ENCODE results near the gene ZBTB44. TPM values are rescaled to one million over a fixed set of nuclear protein-coding genes. Genes with fewer than 3 reads are reported as not detected.
"Not testable (repeated sequence)": the region's sequence is repeated elsewhere in the genome, so short reads cannot be mapped to it uniquely, and the experiment has no call there.

The ZBTB44 gene
- total RNA-seq, 1 experiment from 2014 or later = 17.5 TPM

DNA sequence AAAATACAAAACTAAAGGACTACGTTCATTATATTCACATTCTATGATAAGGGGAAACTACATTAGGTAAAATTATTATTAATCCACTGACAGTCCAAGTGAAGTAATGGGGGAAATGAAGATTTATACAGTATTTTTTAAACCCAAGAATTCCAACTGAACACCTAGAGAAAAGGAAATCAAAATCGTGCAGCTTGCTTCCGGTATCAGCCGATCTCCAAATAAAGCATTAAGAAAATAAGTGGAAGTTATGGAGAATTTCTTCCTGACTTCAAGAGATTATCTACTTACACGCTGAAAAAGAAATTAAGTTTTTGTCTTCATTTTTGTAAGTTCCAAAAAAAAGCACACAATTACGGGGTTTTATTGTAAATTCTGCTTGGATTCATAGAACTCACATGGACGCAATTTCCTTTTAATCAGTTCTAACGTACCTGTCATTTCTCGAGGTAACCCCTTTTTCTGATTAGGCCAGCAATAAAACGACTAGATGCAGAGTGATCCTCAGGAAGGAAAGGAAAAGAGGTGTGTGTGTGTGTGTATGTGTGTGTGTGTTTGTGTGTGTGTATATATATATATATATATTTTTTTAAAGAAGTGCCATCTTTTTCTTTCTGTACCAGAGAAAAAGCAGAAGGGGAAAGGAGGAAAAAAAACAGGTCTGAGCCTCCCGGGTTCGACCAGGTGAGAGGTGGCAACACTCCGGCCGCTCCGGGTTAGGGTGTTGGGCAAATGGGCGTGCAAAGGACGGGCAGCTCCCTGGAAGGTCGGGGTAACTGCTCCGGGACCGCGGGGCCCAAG lies 1.1 kb downstream of the ZBTB44 start:
- peak; percentile 31 for DNase-seq (ENCODE audit: low read depth)

DNA sequence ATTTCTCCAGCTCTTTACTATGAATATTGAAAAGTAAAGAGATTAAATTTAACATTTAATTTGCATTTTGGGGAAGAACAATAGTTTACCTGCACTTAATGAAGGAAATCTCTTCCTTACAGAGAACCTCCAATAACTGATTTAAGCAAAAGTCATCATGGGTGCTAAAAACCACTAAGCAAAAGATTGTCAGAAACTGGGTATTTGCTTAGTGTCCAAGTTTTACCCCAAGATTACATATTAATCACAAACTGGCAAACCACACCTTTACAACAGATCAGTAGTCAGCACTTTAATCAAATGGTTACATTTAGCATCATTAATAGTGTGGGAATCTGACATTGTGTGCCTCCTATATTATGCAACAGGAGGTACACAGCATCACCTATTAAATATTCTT lies 2.7 kb downstream of the ZBTB44 start:
- DNase-seq (ENCODE audit: low read depth) = no peak

- no peak for DNase-seq (ENCODE audit: low read depth)
Observed at GRCh38 chr11:130310622-130311021, 4.1 kb downstream of the ZBTB44 start.

DNA sequence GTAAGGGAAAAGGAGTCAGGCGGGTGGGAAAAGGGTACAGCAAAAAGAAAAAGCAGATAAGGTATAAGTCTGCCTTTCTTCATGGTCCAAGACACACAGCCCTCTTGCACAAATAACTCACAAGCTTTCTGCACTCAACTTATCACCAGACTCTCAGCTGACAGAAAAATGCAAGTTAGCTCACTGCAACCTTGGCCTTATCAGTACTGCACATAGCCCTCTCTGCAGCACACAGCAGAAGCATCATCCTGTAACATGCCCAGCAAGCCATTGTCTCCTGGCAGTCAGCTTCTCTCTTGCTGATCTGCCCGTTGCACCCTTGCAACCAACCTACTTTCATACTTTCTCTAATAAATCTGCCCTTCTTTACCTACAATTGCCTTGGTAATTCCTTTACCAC lies 5.8 kb downstream of the ZBTB44 start:
- no peak for DNase-seq (ENCODE audit: low read depth)

GRCh38 chr11:130308059-130308458 lies 6.7 kb downstream of the ZBTB44 start:
- no peak for DNase-seq (ENCODE audit: low read depth)

DNA sequence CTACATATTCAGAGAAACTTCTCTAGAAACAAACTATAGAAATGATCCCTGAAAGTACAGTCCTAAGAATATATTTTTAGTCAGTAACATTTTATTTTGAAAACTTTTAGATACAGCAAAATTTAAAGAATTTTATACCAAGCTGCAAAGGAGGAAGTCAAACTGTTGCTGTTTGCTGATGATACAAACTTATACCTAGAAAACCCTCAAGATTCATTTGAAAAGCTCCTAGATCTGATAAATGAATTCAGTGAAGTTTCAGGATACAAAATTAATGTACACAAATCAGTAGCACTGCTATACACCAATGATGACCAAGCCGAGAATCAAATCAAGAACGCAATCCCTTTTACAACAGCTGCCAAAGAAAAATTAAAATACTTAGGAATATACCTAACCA lies 10.1 kb downstream of the ZBTB44 start:
- no peak for DNase-seq (ENCODE audit: low read depth)

DNA sequence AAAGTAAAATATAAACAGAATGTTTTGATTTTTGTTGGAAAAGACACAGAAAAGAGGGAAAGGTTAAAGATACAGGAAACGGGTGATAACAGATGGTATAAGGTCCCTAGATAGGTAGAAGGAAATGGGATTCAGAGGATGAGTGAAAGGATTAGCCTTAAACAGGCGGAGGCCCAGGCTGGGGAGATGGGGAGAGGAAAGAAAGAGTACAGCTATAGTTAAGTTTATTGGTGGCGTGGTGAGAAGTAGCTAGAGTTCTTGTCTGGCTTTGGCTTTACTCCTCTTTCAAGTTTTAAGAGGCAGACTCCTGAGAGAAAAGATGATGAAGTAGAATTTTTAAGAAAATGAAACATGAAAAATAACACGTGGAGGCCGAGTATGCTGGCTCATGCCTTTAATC lies 13.7 kb downstream of the ZBTB44 start:
- DNase-seq (ENCODE audit: low read depth) = no peak

- DNase-seq (ENCODE audit: low read depth) = no peak
Observed at GRCh38 chr11:130300567-130300966, 14.2 kb downstream of the ZBTB44 start.

DNA sequence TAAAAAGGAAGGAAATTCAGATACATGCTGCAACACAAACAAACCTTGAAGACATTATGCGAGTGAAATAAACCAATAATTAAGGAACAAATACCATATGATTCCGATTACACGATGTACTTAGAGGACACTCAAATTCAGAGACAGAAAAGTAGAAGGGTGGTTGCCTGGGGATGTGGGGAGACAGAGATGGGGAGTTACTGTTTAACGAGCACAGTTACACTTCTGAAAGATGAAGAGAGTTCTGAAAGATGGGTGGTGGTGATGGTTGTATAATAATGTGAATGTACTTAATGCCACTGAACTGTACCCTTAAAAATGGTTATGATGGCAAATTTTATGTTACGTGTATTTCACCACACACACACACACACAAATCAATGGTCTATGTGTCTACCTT lies 14.7 kb downstream of the ZBTB44 start:
- DNase-seq (ENCODE audit: low read depth) = no peak

- no peak for DNase-seq (ENCODE audit: low read depth)
Observed at GRCh38 chr11:130295657-130296056, 19.1 kb downstream of the ZBTB44 start.

DNA sequence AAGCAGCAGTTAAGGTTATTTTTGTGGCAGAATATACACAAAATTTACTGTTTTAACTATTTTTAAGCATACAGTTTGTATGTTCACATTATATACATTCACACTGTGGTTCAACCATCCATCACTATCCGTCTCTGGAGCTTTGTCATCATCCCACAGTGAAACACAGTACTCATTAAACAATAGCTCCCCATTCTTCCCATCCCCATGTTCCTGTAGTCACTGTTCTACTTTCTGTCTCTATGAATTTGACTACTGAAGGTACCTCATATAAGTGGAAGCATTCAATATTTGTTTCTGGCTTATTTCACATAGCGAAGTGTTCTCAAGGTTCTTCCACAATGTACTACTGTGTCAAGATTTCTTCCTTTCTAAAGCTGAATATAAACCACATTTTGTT lies 32.6 kb downstream of the ZBTB44 start:
- no peak for DNase-seq (ENCODE audit: low read depth)

GRCh38 chr11:130281341-130281740 lies 33.4 kb downstream of the ZBTB44 start:
- not testable (repeated sequence) for DNase-seq (ENCODE audit: low read depth)

DNA sequence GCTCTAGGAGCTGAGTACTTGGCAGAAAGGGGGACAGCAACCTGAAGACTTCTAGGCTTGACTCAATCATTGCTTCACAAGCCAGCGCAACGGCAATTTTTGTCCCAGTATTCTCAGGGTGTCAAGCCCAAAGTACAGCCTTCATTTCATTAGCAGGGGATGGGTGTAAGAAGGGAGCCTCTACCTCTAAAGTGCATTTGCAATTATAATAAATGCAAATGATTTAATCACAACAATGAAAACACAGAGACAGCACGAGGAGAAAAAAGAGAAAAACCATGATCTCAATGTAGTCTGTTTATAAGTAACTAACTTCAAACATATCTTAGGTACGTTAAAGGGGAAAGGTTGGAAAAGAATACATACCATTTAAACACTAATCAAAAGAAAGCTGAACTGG lies 34.7 kb downstream of the ZBTB44 start:
- DNase-seq (ENCODE audit: low read depth) = no peak

DNA sequence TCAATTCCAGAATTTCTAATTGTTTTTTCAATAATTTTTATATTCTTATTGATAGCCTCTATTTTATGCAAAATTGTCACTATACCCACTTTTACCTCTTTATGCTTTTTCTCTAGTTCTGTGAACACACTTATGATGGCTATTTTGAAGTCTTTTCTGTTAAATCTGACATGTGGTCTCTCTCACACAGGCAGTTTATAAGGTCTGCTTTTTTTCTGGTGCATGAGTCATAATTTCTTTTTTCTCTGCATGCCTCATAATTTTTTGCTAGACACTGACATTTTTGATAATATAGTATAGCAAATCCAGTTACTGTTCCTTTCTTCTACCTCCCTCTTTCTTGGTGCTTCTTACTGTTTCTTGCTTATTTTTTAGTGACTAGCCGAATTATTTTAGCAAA lies 36.0 kb downstream of the ZBTB44 start:
- DNase-seq (ENCODE audit: low read depth) = peak; percentile 5

GRCh38 chr11:130278151-130278550 lies 36.6 kb downstream of the ZBTB44 start:
- DNase-seq (ENCODE audit: low read depth) = no peak

DNA sequence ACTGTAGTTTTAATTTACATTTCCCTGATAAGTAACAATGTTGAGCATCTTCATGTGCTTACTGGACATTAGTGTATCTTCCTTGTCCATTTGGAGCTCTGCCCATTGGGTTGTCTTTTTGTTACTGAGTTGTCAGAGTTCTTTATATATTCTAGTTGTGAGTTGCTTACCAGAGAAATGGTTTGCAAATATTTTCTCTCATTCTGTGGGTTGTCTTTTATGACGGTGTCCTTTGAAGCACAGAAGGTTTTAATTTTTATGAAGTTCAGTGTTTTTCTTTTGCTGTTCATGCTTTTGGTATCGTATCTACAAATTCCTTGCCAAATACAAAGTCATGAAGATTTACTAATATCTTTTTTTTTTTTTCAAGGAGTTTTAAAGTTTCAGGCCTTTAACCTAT lies 42.4 kb downstream of the ZBTB44 start:
- no peak for DNase-seq (ENCODE audit: low read depth)

GRCh38 chr11:130269326-130269943 lies 45.3 kb downstream of the ZBTB44 start:
- DNase-seq (ENCODE audit: low read depth) = no peak

DNA sequence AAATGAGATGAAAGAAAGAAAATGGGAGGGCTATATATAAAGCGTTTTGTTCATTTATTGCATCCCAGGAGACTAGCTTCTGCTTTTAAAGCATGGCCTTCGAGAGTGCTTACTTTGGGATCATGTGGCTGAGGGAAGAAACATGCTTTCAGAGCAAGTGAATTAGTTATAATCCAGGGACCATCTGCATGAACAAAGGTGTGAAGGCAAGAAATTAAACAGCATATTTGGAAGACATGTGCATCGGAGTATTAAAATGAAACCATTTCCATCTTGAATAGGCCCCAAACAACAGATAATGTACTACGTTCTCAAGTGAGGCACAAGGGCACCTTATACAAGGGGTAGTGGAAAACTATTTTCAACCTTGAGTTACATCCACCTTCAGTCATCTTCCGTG lies 51.4 kb downstream of the ZBTB44 start:
- no peak for DNase-seq (ENCODE audit: low read depth)

DNA sequence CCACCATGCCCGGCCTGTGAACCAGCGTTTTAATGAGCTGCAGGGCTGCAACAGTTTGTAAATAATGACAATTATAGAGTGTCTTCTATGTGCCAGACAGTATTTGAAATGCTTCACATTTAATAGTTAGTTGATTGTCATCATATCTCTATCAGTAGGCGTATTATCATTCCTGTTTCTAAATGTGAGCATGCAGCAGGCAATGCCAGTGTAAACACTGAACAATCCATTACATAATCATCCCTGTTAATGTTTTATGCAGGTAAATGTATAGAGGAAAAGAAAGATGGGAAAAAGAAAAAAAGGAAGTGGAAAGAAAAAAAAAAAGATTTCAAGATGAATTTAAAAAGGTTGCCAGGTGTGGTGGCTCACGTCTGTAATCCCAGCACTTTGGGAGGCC lies 52.3 kb downstream of the ZBTB44 start:
- DNase-seq (ENCODE audit: low read depth) = no peak

- no peak for DNase-seq (ENCODE audit: low read depth)
Observed at GRCh38 chr11:130261571-130261970, 53.1 kb downstream of the ZBTB44 start.

DNA sequence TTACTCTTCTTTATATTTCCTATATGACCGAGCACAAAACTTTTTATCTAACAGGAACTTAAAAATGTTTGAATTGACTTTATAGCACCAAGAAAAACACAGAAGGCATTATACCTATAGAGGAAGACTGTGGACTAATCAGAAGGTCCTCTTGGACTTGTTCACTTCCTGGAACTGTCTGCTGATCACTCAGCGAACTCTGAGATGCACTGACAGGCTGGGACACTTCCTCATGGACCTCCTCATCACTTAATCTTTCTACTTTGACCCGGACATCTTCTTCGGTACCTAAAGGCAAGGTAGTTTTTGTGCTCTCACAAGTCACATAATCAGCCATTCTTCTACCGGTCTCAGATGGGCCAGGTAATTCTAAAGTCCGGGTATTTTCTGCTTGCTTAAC lies 54.0 kb downstream of the ZBTB44 start:
- no peak for DNase-seq (ENCODE audit: low read depth)

- DNase-seq (ENCODE audit: low read depth) = no peak
Observed at GRCh38 chr11:130260080-130260627, 54.6 kb downstream of the ZBTB44 start.

DNA sequence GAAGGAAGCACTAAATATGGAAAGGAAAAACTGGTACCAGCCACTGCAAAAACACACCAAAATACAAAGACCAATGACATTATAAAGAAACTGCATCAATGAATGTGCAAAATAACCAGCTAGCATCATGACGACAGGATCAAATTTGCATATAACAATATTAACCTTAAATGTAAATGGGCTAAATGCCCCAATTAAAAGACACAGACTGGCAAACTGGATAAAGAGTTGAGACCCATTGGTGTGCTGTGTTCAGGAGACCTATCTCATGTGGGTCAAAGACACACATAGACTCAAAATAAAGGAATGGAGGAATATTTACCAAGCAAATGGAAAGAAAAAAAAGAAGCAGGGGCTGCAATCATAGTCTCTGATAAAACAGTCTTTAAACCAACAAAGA lies 63.0 kb downstream of the ZBTB44 start:
- not testable (repeated sequence) for DNase-seq (ENCODE audit: low read depth)

Data from HT1080 (cell line).